GM18873 (cell line): ENCODE measurements around the gene SLC4A4.
"Not testable (repeated sequence)": the region's sequence is repeated elsewhere in the genome, so short reads cannot be mapped to it uniquely, and the experiment has no call there.

Source experiments
- ATAC-seq: cut with Tn5 transposase; IDR thresholded peaks from one replicate; pipeline ENCODE4 v1.9.1; 2021; ENCODE audit warnings: mild to moderate bottlenecking, moderate library complexity, moderate number of reproducible peaks; ENCODE audit not compliant: unreplicated experiment, low FRiP score

Gene SLC4A4

DNA sequence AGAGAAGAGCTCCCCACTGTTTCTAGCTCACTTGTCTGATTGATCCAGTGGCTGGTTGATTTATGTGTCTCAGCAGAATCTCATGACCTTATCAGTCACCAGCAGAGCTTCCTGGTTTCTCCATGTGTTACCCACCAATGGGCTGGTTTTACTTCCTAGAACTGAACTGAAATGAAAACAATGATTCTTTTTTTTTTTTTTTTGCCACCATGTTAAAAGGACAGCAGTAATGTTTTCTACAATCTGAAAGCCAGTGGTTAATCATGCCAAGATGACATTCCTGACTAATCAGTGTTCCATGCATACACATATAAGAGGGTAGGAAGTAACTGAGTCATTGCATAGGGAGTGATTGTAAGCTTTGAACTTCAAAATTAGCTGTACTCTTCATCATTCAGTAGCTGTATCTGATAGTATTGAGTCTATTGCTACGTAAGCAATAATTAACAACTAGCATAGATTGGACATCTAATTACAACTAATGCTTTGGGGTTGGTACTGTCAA lies 67.7 kb downstream of the SLC4A4 start:
- no peak for ATAC-seq

- not testable (repeated sequence) for ATAC-seq
These were observed 70.1 kb downstream of the SLC4A4 start for GRCh38 chr4:71408961-71409360.

DNA sequence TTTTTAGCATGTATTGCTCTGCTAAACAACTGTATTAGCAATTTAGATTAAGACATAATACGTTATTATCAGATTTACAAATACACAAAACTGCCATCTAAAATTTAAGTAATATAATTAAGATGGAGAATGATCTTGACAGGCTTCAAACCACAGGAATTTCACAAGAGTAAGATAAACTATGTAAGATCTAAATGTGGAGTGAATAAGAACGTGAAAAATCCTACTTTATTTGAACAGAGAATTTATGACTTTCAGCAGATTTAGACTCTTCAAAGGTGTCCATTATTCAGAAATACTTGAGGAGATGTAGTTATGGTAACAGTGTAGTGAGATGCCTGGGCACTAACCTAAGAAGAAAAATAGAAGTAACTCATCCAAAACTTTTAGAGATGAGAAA lies 73.2 kb downstream of the SLC4A4 start:
- ATAC-seq = no peak

GRCh38 chr4:71415491-71415890 lies 76.7 kb downstream of the SLC4A4 start:
- ATAC-seq = no peak

- ATAC-seq = no peak
These were observed 78.3 kb downstream of the SLC4A4 start for GRCh38 chr4:71417150-71417549.

GRCh38 chr4:71426381-71427042 lies 87.7 kb downstream of the SLC4A4 start:
- ATAC-seq = no peak

DNA sequence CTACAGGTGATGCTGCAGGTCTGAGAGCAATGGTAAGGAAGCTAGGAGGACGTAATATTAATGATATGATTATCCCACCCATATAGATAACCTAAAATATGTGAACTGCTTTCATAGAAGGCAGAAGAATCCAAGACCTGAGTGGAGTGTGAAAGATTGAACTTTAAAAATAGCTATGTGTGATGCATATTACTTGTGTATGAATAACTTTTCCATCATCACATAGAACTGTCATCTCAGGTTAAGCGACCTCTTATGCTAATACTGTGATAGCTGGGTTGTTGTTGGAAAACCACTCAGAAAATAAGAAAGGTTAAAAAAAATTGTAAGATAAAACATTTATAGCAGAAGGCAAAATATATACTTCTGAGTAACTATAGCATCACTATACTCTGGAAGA lies 90.3 kb downstream of the SLC4A4 start:
- no peak for ATAC-seq

GRCh38 chr4:71429962-71430361 lies 91.1 kb downstream of the SLC4A4 start:
- ATAC-seq = no peak

DNA sequence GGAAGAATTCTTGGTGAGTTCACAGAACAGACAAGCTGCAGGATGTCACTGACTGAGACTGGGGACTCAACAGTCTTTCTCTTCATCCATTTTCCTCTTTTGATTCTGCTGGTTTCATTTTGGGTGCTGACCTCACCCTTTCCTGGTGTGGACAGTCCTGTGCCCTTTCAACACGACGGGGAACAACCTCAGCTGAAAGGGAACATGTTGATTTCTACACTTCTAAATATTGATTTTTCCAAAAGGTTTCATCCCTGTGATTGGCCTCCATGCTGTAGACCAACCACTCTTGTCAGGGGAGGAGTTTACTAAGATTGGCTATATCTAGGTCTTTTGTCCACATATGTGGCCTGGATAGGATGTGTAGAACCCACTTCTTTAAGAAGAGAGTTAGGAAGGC lies 91.8 kb downstream of the SLC4A4 start:
- no peak for ATAC-seq

DNA sequence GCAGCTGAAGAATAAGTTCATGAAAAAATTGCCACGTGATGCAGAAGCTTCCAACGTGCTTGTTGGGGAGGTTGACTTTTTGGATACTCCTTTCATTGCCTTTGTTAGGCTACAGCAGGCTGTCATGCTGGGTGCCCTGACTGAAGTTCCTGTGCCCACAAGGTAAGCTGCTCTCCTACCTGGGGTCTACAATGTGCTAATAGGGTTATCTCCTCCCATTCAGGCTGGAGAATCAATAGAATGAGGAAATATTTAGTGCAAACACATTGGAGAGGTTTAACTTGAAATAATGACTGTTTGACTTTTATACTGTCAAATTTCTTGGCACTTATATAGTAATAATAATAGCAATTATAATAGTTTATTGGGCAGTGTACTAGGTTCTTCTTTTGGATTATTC lies 101.8 kb downstream of the SLC4A4 start:
- ATAC-seq = no peak

GRCh38 chr4:71441186-71442169 lies 102.7 kb downstream of the SLC4A4 start:
- no peak for ATAC-seq

GRCh38 chr4:71442336-71442735 lies 103.5 kb downstream of the SLC4A4 start:
- no peak for ATAC-seq

DNA sequence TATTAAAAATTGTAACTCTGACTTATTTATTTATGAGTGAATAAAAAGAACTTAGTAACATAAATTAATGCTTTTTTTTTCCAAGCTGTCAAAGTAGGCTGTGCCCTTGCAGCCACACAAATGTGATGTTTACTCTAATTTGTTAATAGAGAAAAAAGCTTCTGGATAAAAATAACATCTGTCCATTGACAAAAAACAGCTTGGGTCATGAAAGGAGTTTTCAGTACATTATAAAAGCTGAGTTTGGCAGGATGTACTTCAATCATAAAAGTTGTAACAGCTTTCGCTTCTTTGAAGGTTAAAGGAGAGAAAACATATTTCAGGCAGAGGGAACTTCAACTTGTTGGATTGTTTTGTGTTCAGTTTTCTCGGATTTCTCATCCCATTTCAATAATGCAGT lies 105.6 kb downstream of the SLC4A4 start:
- ATAC-seq = no peak

- ATAC-seq = no peak
These were observed 107.0 kb downstream of the SLC4A4 start for GRCh38 chr4:71445811-71446210.

DNA sequence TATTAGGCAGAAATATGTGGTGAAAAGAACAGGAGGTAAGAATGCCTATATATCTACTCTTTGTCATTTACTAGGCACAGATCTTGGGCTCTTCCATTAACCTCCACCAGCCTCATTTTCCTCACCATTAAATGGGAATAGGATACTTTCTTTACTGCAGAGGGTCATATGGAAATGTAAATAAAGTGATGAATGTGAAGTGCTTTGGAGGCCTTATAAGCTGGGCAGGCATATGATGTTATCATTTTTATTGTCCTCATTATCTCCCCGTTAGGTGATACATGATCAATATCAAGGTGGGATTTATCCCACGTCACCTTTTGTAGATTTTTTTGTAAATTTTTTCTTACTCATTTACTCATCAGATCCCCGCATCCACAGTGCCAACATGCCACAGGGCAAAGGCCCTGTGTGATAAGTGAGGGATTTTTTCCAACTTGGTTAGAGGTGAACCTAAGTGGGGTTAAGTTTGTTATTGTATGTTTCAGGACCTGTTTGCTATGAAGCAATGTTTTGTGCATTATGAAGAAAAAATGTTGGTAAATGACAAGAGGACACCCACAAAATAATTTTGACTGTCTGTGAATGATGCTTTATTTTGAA lies 107.8 kb downstream of the SLC4A4 start:
- no peak for ATAC-seq

DNA sequence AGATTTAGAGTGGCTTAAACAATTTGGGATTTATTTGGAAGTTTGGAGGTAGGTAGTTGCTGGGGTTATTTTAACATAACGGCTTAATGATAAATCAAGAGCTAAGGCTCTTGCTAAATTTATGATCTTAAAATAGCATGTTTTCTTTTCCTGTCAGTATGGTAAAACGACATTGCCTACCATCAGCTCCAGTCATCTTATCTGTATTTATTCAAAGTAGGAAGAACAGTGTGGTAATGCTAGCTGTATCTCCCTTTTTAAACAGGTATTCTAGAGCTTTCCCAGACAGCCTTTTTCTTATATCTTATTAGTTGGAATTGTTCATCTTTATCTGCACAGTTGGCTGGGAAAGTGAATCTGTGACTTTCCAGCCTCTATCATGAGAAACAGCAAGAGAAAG lies 110.2 kb downstream of the SLC4A4 start:
- ATAC-seq = no peak

DNA sequence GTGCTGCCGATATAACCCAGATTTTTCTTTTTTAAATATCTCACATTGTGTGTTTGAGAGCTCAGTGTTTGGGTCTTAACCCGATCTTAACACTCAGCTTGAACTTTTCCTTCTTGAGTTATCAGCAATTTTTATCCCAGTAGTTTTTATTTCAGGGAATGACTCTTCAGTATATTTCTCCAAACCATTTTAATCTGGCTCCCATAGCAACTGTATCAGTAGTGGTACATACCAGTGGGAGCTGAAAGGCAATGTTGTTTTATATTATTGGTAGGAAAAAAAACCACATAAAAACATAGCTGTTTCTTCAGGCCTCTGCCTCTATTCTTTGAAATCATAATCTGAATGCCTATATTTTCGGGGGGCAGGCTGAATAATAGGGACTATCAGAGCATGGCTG lies 111.1 kb downstream of the SLC4A4 start:
- ATAC-seq = no peak

- no peak for ATAC-seq
These were observed 114.7 kb downstream of the SLC4A4 start for GRCh38 chr4:71453531-71453930.

GRCh38 chr4:71456841-71457240 lies 118.0 kb downstream of the SLC4A4 start:
- no peak for ATAC-seq

DNA sequence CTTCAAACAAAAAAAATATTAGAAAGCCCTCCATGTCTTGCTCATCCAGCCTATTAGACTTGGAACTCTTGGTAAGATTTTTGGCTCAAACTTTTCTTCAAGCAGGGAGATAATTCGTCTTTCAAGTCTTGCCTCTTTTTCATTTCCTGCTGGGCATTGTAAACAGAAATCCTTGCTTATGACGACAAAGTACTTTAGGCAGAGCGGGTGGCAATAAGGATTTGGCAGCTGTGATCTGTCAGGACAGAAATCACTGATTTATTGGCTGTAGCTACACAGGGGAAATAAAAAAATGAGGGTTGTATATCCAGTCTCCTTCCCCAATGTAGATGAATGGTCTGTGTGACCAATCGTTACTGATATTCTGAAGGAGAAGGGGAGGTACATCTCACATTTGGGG lies 121.6 kb downstream of the SLC4A4 start:
- ATAC-seq = no peak

- ATAC-seq = no peak
These were observed 122.6 kb downstream of the SLC4A4 start for GRCh38 chr4:71461422-71461821.
